GM19438 (cell line): ENCODE results near the gene GPR183.
"Not testable (repeated sequence)": the region's sequence is repeated elsewhere in the genome, so short reads cannot be mapped to it uniquely, and the experiment has no call there.

Experiments
- ATAC-seq: cut with Tn5 transposase; IDR thresholded peaks from one replicate; pipeline ENCODE4 v1.9.1; 2021; ENCODE audit warnings: low read depth; ENCODE audit not compliant: unreplicated experiment

GPR183 gene

GRCh38 chr13:99251921-99252320, 55.3 kb downstream of the GPR183 start:
- ATAC-seq = no peak

GRCh38 chr13:99250982-99251825, 56.0 kb downstream of the GPR183 start:
- no peak for ATAC-seq

- ATAC-seq = not testable (repeated sequence)
Observed at GRCh38 chr13:99249606-99250005, 57.6 kb downstream of the GPR183 start.

- ATAC-seq = not testable (repeated sequence)
Observed at GRCh38 chr13:99249178-99249577, 58.0 kb downstream of the GPR183 start.

GRCh38 chr13:99246100-99246499, 61.1 kb downstream of the GPR183 start:
- ATAC-seq = no peak
